HFFc6 (cell line): ENCODE results near the gene MRGPRD. TPM values are rescaled to one million over a fixed set of nuclear protein-coding genes. Genes with fewer than 3 reads are reported as not detected.

Experiments
- DNase-seq: peaks from one replicate; pipeline ENCODE4 v3.0.0-alpha.2; 2018
- H3K27ac Mint-ChIP-seq: 2 replicates; pipeline ENCODE4 v1.8.0; 2020; ENCODE audit warnings: mild to moderate bottlenecking, mixed read lengths
- H3K27me3 Mint-ChIP-seq: 2 replicates; pipeline ENCODE4 v1.8.0; 2021; ENCODE audit warnings: mild to moderate bottlenecking, moderate library complexity, mixed read lengths; ENCODE audit not compliant: insufficient read depth
- H3K36me3 Mint-ChIP-seq: 2 replicates; pipeline ENCODE4 v1.8.0; 2021; ENCODE audit warnings: low read depth, mixed read lengths
- H3K4me1 Mint-ChIP-seq: 2 replicates; pipeline ENCODE4 v1.8.0; 2020; ENCODE audit warnings: low read depth, mixed read lengths
- H3K4me3 Mint-ChIP-seq: 2 replicates; pipeline ENCODE4 v1.8.0; 2020; ENCODE audit warnings: mild to moderate bottlenecking, moderate library complexity, mixed read lengths
- H3K9me3 Mint-ChIP-seq: 2 replicates; pipeline ENCODE4 v1.8.0; 2020; ENCODE audit warnings: mild to moderate bottlenecking, mixed read lengths
- total RNA-seq, 6 experiments: library from RNA; stranded (reverse); fragmentation: NEBNext Ultra II Directional; extraction: Animal tissue kit (Norgen Biotek cat#: 25700); gene quantifications; 2 replicates in 1 of 6; 3 replicates in 5 of 6; pipeline ENCODE4 v1.2.3, GENCODE V29; 2021
- TF ChIP-seq, protein P1 (sequence below): fragments of 200-600 bp; sonication (generic); IDR thresholded peaks from 2 replicates; pipeline ENCODE4 v1.5.0; 2021; ENCODE audit warnings: antibody characterized with exemption, mild to moderate bottlenecking

MRGPRD gene
- total RNA-seq, 6 experiments from 2014 or later, result not detected

GRCh38 chr11:68956547-68957254 lies 24.1 kb downstream of the MRGPRD start:
- Mint-ChIP-seq H3K36me3 (no peaks in the 10 kb centered on the region), H3K9me3 (no peaks in the 10 kb centered on the region), H3K27ac (no peak overlapping the region), H3K27me3 (peaks cover 3% of the 10 kb centered on the region), H3K4me1 (peaks cover 8% of the 10 kb centered on the region), H3K4me3 (no peak overlapping the region)
- no peak for DNase-seq
- TF ChIP-seq, protein P1, sequence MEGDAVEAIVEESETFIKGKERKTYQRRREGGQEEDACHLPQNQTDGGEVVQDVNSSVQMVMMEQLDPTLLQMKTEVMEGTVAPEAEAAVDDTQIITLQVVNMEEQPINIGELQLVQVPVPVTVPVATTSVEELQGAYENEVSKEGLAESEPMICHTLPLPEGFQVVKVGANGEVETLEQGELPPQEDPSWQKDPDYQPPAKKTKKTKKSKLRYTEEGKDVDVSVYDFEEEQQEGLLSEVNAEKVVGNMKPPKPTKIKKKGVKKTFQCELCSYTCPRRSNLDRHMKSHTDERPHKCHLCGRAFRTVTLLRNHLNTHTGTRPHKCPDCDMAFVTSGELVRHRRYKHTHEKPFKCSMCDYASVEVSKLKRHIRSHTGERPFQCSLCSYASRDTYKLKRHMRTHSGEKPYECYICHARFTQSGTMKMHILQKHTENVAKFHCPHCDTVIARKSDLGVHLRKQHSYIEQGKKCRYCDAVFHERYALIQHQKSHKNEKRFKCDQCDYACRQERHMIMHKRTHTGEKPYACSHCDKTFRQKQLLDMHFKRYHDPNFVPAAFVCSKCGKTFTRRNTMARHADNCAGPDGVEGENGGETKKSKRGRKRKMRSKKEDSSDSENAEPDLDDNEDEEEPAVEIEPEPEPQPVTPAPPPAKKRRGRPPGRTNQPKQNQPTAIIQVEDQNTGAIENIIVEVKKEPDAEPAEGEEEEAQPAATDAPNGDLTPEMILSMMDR, result no peak; the same call in 1 of the 2 replicates

DNA sequence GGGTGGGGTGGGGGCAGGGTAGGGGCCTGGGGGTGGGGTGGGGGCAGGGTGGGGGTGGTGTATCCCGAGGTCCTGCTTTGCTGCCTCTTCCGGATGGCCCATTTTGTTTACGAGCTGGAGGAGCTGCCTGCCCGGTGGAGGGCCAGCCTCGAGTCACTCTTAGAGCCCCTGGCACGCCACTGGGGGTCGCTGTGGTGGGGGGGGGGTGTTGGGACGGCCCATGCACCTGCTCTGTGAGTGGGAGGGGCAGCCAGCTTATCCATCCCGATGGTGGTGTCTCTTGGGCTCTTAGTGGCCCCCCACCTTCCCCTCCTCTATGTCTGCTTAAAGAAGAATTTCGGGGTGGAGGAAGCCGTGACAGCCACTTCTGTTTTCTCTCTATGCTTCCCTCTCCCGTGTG lies 24.6 kb downstream of the MRGPRD start:
- Mint-ChIP-seq H3K27me3 (peaks cover 3% of the 10 kb centered on the region), H3K27ac (no peak overlapping the region), H3K36me3 (no peaks in the 10 kb centered on the region), H3K9me3 (no peaks in the 10 kb centered on the region), H3K4me1 (peaks cover 8% of the 10 kb centered on the region), H3K4me3 (no peak overlapping the region)
- no peak for DNase-seq
- TF ChIP-seq, protein P1, result peak; percentile 55

- H3K27ac Mint-ChIP-seq, result peak overlapping the region; percentile 79; the same call in 1 of the 2 replicates
- H3K4me1 Mint-ChIP-seq, result peaks cover 8% of the 10 kb centered on the region
- H3K36me3 Mint-ChIP-seq, result no peaks in the 10 kb centered on the region
- no peaks in the 10 kb centered on the region for H3K9me3 Mint-ChIP-seq
- peak overlapping the region; percentile 31 for H3K4me3 Mint-ChIP-seq
- H3K27me3 Mint-ChIP-seq, result peaks cover 3% of the 10 kb centered on the region
- no peak for DNase-seq
- TF ChIP-seq, protein P1, result no peak
Observed at GRCh38 chr11:68955607-68955958, 25.2 kb downstream of the MRGPRD start.

DNA sequence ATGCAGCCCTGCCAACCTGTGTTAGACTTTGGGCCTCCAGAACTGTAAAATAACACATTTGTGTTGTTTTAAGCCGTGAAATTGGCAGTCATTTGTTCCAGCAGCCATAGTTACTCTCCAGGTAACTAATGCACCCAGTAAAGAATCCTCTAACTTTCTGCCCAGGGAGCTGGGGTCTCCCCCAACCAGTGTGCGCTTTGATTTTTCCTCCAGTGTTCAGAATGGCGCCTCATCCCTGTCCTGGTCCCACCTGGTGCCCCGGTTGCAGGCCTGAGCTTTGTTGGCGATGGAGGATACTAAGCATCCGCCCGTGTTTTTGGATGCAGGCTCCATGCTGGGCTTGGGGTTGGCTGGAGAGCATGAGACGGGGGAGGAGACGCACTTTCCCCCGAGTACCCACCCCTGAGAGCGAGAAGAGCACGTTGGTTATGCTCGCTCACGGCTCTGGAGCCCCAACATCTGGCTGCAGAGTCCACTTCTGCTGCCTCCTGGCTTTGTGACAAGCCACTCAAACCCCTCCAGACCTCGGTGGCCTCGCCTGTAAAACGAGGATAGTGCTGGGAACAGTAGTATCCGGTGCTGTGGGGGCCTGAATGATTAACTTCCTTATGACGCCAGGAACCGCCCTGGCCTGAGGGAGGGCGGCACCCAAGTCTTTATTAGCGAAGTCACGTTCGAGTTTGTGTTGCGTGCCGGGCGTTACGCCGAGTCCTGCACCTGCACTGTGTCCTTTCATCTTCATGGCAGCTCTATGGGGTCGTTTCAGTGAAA lies 25.8 kb downstream of the MRGPRD start:
- Mint-ChIP-seq H3K4me3 (peak overlapping the region; percentile 31), H3K27ac (peak overlapping the region; percentile 79), H3K9me3 (no peaks in the 10 kb centered on the region), H3K36me3 (no peaks in the 10 kb centered on the region), H3K4me1 (peaks cover 8% of the 10 kb centered on the region), H3K27me3 (peaks cover 3% of the 10 kb centered on the region)
- peak; percentile 22 for DNase-seq
- TF ChIP-seq, protein P1, result no peak

GRCh38 chr11:68950762-68951161 lies 30.0 kb downstream of the MRGPRD start:
- Mint-ChIP-seq H3K27ac (no peak overlapping the region), H3K27me3 (peaks cover 5% of the 10 kb centered on the region), H3K4me1 (peaks cover 27% of the 10 kb centered on the region), H3K4me3 (no peak overlapping the region), H3K9me3 (no peaks in the 10 kb centered on the region), H3K36me3 (no peaks in the 10 kb centered on the region)
- TF ChIP-seq, protein P1, result no peak
- DNase-seq, result no peak
